Stimulated activated CD8-positive, alpha-beta memory T cell treated with anti-CD3 and anti-CD28 coated beads, Interleukin-7, amount 100 ng/mL, for 24 hours (primary cell): ENCODE data around the gene ICE1.
"Not testable (repeated sequence)": the region's sequence is repeated elsewhere in the genome, so short reads cannot be mapped to it uniquely, and the experiment has no call there.

Experiments used
- DNase-seq: peaks from one replicate; pipeline ENCODE4 v3.0.0-alpha.2; 2020; ENCODE audit warnings: low read depth

ICE1 gene

DNA sequence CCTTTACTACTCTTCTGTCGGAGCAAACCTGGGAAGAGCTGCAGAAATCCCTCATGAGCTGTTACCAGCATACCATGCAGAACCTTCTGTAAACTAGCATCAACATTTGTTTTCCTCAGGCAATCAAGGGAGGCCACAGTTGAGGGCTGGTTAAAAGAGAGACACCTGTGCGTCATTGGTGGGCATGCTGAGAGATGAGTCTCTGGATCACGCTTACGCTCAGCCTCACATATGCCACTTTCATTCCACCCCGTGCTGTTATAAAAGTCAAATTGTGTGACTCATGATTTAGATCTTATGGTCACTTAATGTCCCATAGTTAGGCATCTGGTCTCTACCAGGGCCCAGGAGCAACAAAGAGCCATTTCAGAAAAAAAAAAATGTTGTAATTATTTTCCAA lies 18.1 kb upstream of the ICE1 start:
- DNase-seq, result no peak

- no peak for DNase-seq
Measured at GRCh38 chr5:5405441-5405840, 17.0 kb upstream of the ICE1 start.

DNA sequence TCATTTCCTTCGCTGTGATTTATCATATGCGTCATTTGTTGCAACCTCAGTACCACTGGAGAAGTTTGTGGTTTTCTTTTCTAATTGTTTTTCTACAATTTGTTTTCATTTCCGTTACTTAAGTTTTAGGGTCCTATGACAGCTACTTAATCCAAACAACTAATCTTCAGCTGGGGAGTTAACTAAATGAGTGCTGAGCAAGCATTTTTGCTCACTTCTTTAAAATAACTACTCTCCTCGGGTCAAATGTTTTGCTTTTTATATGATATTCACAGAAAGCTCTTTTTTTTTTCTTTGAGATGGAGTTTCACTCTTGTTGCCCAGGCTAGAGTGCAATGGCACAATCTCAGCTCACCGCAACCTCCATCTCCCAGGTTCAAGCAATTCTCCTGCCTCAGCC lies 14.6 kb upstream of the ICE1 start:
- DNase-seq, result no peak

- DNase-seq, result no peak
Measured at GRCh38 chr5:5409151-5409810, 13.2 kb upstream of the ICE1 start.

DNA sequence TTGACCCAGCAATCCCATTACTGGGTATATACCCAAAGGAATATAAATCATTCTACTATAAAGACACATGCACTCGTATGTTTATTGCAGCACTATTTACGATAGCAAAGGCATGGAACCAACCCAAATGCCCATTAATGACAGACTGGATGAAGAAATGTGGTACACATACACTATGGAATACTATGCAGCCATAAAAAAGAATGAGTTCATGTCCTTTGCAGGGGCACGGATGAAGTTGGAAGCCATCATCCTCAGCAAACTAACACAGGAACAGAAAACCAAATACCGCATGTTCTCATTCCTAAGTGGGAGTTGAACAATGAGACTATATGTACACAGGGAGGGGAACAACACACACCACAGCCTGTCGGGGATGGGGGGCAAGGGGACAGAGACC lies 8.6 kb upstream of the ICE1 start:
- DNase-seq, result not testable (repeated sequence)

GRCh38 chr5:5414999-5415398 lies 7.5 kb upstream of the ICE1 start:
- no peak for DNase-seq

DNA sequence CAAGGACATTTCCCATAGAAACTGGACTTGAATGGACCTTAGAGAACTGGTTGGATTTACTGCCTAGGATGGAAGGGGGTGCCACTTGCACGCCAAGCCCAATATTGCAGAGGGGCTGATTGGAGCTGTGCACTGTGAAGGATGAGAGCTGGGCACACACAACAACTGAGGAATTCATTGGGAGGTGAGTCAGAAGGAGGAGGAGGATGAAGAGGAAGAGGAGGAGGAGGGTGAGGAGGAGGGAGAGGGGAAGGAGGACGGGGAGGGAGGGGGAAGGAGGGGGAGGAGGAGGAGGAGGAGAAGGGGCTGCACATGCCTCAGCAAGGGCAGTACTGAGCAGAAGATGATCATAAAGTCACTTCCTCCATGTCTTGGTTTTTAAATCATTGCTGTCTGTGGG lies 5.7 kb upstream of the ICE1 start:
- DNase-seq, result no peak

- no peak for DNase-seq
Measured at GRCh38 chr5:5418006-5418405, 4.5 kb upstream of the ICE1 start.

DNA sequence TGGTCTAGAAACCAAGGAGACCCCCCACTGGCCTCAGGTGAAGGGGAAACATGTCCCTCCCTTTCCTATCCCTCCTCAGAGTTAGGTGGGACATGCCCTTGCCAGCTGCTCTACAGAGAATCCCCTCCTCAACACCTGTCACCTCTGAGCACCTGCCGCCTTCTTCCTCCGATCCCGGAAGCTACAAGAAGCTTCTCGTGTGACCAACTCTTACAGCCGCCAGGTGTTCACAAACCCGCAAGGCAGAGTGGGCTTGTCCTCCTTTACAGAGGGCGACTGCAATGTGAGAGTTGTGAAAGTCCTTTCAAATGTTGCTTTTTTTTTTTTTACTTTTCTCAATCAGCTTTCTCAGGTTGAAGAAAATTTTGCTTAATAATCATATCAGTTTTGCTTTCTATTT lies 3.7 kb upstream of the ICE1 start:
- DNase-seq, result no peak

DNA sequence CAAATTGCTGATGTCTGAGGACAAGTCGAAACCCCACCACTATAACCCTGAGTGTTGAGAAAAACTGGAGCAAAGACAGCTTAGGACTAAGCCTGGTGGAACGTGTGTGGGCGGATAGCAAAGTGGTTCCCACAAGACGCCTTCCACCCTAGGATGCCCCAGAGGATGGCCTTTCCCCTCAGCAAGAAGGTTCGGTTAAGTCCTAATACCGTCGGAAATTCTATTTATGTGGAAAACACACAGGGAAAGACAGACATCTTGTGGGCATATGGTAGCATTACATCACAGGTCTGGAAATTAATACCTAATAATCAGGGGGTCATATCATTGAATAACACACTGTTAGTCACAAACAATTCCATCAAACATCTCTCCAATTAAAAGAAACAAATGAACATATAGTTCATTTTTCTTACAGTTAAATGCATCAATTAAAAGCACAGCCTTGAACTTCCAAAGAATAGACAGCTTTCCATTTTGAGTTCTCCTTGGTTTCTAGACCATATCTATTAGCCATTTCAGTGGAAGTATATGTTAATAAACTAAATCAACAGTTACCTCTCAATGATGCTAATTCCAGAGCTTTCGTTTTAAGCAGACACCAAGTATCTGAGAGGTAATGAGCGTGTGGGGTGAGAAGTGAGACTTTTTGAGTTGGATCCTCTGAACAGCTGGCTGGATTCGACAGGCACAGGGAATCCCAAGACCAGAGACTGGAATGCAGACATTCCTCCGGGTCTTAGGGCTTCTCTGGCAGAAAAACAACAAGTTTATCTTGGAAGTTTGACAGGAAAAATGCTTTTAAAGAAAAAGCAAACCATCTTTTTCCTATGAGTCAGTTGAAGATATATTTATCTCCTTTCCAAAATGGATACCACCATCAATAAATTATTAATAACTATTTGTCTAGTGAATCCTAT lies 2.9 kb upstream of the ICE1 start:
- no peak for DNase-seq

- no peak for DNase-seq
Measured at GRCh38 chr5:5420251-5420650, 2.2 kb upstream of the ICE1 start.

DNA sequence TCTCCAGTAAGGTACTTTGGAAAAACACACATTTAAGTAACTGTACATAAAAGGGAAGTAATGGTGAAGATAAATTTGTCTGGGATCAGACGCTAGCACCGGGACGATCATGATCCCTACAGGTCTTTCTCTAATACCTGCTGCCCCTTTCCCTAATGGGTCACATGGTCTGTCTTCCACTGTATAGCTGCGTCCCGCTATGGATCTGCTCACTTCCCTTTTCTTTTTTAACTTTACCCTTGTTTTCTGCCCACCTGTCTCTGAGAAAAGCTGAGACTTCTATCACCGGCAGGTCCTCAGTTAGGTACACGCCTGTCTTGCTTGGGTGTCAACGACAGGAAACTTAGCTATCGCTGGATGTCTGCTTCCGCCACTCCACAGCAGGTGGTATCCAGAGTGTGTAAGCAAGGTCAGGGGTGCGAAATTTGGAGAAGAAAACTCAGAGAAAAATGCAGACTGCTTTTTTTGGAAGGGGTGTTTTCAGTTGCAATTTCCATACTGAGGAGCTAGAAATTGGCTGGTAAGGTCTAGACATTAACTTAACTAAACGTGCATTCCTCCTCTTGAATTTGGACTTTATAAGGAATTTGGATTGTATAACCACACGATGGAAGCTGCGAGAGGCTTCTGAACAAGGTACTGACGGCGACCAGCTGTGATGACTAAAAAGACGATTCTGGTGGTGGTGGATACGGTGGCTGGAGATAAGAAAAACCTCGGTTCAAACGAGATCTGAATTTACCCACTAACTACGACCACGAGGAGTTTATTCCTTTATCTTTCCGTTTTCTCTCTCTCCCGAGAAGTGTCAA lies 1.1 kb upstream of the ICE1 start:
- no peak for DNase-seq

DNA sequence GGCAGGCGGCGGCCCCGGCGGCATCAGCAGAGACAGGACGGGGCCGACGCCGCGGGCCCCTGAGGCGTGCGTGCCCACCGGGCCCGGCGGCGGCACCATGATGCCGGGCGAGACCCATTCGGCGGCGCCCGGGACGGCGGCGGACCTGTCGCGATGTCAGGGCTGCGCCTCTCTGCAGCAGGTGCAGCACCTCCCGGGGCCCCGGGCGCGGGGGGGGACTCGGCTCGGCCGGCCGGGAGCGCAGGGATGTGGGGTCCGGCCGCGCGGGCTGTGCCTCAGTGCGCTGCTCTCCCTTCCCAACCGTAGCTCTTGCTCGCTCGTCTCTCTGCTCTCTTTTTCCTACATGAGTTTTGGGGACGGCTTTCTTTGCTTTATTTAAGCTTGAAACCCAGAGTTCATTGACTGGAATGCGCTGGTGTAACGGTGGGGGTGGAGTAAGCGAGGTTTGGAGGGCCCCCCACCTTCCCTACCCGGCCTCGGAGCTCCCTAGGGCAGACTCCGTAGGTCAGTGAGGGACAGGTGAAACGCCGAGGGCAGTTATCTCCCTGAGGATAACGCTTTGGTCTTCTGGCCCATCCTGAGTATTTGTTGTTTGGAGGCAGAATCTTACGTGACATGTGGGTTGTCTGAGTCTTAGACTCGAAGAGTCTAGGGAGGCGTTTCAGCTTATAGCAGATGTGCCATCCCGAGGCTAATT lies 490 bp downstream of the ICE1 start:
- DNase-seq, result no peak

- DNase-seq, result no peak
Measured at GRCh38 chr5:5423586-5423985, 1.1 kb downstream of the ICE1 start.

GRCh38 chr5:5424736-5425135 lies 2.3 kb downstream of the ICE1 start:
- DNase-seq, result no peak

- DNase-seq, result no peak
Measured at GRCh38 chr5:5430136-5430535, 7.7 kb downstream of the ICE1 start.

- DNase-seq, result no peak
Measured at GRCh38 chr5:5432020-5432707, 9.7 kb downstream of the ICE1 start.

DNA sequence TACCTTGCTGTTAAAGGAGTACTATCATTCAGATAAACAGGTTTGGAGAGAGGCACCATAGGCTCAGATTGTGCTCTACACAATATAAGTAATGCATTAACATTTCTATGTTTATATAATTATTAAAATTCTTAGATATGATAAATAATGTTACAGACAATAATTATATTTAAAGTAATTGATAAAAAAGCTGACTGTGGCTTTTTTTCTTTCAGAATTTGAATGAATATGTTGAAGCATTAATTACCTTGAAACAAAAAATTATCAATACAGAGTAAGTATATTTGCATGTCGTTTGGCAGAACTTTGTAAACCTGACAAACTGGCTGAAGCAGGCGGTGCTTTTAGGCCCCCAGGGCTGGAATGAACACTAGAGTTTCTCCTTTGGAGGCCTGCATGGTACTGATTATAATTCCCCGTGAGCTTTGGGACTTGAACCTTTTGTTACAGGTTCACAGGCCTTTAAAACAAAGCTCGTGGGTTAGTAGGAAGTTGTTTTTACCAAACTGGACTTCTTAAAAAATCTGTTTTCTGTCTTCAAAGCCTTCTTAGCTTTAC lies 13.8 kb downstream of the ICE1 start:
- no peak for DNase-seq

DNA sequence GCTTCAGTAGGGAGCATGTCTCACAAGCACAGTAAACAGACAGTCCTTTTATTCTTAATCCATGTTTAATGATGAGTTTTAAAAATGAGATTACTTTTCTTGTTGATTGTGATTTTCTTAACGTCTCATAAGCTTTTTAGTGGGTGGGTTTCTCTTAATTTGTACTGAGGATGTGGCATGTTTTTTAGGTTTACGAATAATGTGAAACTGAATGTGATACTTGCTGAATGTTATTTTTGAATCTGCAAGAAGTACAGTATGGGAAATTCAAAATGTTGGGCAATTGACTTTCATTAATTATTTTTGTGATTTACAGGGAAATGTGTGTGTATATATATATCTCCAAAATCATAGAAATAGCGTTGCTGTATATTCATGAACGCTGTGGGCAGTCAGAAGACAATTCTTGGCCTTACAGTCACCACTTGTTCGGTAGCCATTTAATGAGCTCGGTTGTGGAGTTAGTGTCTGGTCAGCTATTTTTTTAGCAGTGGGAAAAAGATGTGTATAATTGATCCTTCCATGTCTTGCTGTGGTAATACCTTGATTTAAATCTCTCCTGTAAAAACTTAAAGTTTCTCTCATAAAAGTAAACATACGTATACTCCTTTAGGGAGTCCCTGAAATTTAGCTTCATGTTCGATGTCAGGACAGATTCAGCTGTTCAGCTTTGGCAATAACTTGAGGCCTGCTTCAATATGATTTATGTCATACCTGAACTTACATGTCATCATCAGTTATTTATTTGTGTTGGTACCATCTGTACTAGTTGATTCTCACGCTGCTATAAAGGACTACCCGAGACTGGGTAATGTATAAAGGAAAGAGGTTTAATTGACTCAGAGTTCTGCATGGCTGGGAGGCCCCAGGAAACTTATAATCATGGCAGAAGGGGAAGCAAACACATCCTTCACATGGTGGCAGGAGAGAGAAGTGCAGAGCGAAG lies 15.0 kb downstream of the ICE1 start:
- no peak for DNase-seq

DNA sequence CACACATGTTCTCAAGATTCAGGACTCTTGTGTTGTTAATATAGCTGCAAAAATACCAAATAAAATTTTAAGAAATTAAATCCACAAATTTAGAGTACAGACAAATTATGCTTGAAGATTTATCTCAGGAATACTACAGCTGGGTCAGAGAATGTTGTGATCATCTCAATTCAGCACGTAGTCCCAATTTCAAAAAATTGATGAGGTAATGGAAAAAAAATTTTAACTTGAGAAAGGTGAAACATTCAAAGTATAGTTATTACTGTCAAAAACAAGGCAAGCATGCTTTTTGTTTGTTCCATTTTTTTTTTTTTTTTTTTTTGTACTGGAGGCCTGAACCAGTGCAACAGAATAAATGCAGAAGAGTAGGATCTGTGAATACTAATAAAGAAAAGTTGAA lies 29.4 kb downstream of the ICE1 start:
- DNase-seq, result no peak
